MM.1S (cell line): ENCODE data around the gene ZNF664.

ENCODE experiments used
- DNase-seq: peaks from one replicate; pipeline ENCODE4 v3.0.0-alpha.2; 2015
- H2AFZ ChIP-seq: fragments of 300-600 bp; sonication (generic); 2 replicates; pipeline ENCODE4 v1.6.0; 2016; ENCODE audit warnings: antibody characterized with exemption, low read length
- H3F3A ChIP-seq: fragments of 300-600 bp; sonication (generic); 2 replicates; pipeline ENCODE4 v1.6.1; 2016; ENCODE audit warnings: mild to moderate bottlenecking, antibody characterized with exemption, low read length, moderate library complexity, mixed read lengths; ENCODE audit not compliant: insufficient read depth
- H3K27ac ChIP-seq: fragments of 300-600 bp; sonication (generic); 2 replicates; pipeline ENCODE4 v1.5.1; 2016; ENCODE audit warnings: mild to moderate bottlenecking, low read length
- H3K27me3 ChIP-seq: fragments of 300-600 bp; sonication (generic); replicated peaks from 2 replicates; pipeline ENCODE4 v1.6.0; 2016; ENCODE audit warnings: low read length; ENCODE audit not compliant: insufficient read depth
- H3K36me3 ChIP-seq: fragments of 300-600 bp; sonication (generic); replicated peaks from 2 replicates; pipeline ENCODE4 v1.6.1; 2016; ENCODE audit warnings: mild to moderate bottlenecking, low read length, mixed read lengths; ENCODE audit not compliant: insufficient read depth
- H3K4me1 ChIP-seq: fragments of 300-600 bp; sonication (generic); 2 replicates; pipeline ENCODE4 v1.6.1; 2016; ENCODE audit warnings: low read length, mixed read lengths
- H3K4me2 ChIP-seq: fragments of 300-600 bp; sonication (generic); 2 replicates; pipeline ENCODE4 v1.6.0; 2016; ENCODE audit warnings: low read depth, low read length
- H3K4me3 ChIP-seq: fragments of 300-600 bp; sonication (generic); 2 replicates; pipeline ENCODE4 v1.5.1; 2016; ENCODE audit warnings: low read length, mixed read lengths
- H3K79me2 ChIP-seq: fragments of 300-600 bp; sonication (generic); 2 replicates; pipeline ENCODE4 v1.6.1; 2016; ENCODE audit warnings: mixed run types, low read length, mixed read lengths
- H3K9ac ChIP-seq: fragments of 300-600 bp; sonication (generic); 2 replicates; pipeline ENCODE4 v1.6.1; 2016; ENCODE audit warnings: low read length, mixed read lengths
- H3K9me2 ChIP-seq: fragments of 300-600 bp; sonication (generic); replicated peaks from 2 replicates; pipeline ENCODE4 v1.6.1; 2016; ENCODE audit warnings: mild to moderate bottlenecking, low read length, mixed read lengths; ENCODE audit not compliant: insufficient read depth
- H3K9me3 ChIP-seq: fragments of 300-600 bp; sonication (generic); replicated peaks from 2 replicates; pipeline ENCODE4 v1.6.1; 2016; ENCODE audit warnings: mild to moderate bottlenecking, low read length, mixed read lengths; ENCODE audit not compliant: insufficient read depth
- H4K20me1 ChIP-seq: fragments of 300-600 bp; sonication (generic); 2 replicates; pipeline ENCODE4 v1.6.1; 2016; ENCODE audit warnings: mild to moderate bottlenecking, low read length, moderate library complexity, mixed read lengths; ENCODE audit not compliant: insufficient read depth
- EZH2 ChIP-seq: fragments of 300-600 bp; sonication (generic); optimal IDR thresholded peaks from 2 replicates; pipeline ENCODE3; 2017; ENCODE audit warnings: low read depth, mild to moderate bottlenecking, antibody characterized with exemption, low read length, mixed read lengths
- EZH2phosphoT487 ChIP-seq: fragments of 300-600 bp; sonication (generic); IDR thresholded peaks from 2 replicates; pipeline ENCODE4 v1.6.1; 2018; ENCODE audit warnings: antibody characterized with exemption, low read length
- TF ChIP-seq, protein P1 (sequence below): fragments of 300-600 bp; sonication (generic); IDR thresholded peaks from 2 replicates; pipeline ENCODE4 v1.5.1; 2016; ENCODE audit warnings: antibody characterized with exemption, low read length, mixed read lengths

Gene ZNF664

DNA sequence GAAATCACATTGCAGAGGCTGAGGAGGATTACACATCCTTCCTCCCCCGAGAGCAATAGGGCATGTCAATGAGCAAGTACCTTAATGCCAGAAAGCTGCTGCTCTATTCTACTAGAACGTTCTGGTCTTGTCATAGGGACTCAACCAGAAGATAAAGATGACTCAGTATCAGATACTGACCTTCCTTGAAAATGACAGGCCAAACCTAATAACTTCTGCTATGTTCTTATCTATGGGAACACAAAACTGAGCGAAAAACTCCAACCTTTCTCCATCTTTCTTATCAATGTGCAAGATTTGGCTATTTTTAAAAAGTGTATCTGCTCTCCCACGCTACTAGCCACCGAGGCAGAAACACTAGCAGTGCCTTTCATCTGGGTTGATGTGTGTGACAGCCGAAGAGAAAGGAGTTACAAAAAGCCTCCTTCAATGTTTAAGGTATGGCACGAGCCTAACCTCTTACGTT is 5.9 kb upstream of the ZNF664 start:
- H3K9ac ChIP-seq: no peak overlapping the region
- TF ChIP-seq EZH2: no peak
- TF ChIP-seq, protein P1, sequence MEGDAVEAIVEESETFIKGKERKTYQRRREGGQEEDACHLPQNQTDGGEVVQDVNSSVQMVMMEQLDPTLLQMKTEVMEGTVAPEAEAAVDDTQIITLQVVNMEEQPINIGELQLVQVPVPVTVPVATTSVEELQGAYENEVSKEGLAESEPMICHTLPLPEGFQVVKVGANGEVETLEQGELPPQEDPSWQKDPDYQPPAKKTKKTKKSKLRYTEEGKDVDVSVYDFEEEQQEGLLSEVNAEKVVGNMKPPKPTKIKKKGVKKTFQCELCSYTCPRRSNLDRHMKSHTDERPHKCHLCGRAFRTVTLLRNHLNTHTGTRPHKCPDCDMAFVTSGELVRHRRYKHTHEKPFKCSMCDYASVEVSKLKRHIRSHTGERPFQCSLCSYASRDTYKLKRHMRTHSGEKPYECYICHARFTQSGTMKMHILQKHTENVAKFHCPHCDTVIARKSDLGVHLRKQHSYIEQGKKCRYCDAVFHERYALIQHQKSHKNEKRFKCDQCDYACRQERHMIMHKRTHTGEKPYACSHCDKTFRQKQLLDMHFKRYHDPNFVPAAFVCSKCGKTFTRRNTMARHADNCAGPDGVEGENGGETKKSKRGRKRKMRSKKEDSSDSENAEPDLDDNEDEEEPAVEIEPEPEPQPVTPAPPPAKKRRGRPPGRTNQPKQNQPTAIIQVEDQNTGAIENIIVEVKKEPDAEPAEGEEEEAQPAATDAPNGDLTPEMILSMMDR: no peak
- no peak for TF ChIP-seq EZH2phosphoT487
- no peak overlapping the region for H2AFZ ChIP-seq
- no peaks in the 10 kb centered on the region for H3K9me3 ChIP-seq
- H3K27ac ChIP-seq: no peak overlapping the region
- no peaks in the 10 kb centered on the region for H3K4me1 ChIP-seq
- H3F3A ChIP-seq: peaks cover 11% of the 10 kb centered on the region; the same call in 1 of the 2 replicates
- H3K27me3 ChIP-seq: no peaks in the 10 kb centered on the region
- H3K36me3 ChIP-seq: no peaks in the 10 kb centered on the region
- DNase-seq: no peak
- no peaks in the 10 kb centered on the region for H4K20me1 ChIP-seq
- peaks cover 6% of the 10 kb centered on the region; the same call in 1 of the 2 replicates for H3K79me2 ChIP-seq
- no peak overlapping the region for H3K4me2 ChIP-seq
- H3K9me2 ChIP-seq: no peaks in the 10 kb centered on the region
- no peak overlapping the region for H3K4me3 ChIP-seq

DNA sequence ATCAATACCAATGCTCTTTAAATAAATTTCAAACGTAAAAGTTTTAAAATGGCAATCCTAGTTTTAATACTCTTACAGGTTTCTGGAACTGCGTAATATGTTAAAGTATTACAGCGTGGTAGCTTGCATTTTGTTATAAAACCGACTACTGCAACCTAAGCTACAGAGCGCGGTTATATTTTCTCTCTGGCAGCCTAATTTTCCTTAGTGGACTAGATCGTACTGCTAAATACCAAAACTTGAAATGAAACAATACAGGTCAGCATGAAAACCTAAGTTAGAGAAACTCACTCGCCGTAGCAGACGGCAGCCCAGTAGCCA is 1.6 kb upstream of the ZNF664 start:
- Histone ChIP-seq H3K27me3 (no peaks in the 10 kb centered on the region), H3K27ac (peak overlapping the region; percentile 45; the same call in 1 of the 2 replicates), H3K36me3 (no peaks in the 10 kb centered on the region), H3K4me1 (no peaks in the 10 kb centered on the region), H3K4me3 (peak overlapping the region; percentile 61), H4K20me1 (no peaks in the 10 kb centered on the region), H3K79me2 (peaks cover 34% of the 10 kb centered on the region), H3K9ac (peak overlapping the region; percentile 37; the same call in 1 of the 2 replicates), H3K4me2 (peak overlapping the region; percentile 70), H2AFZ (peak overlapping the region; percentile 56), H3F3A (peaks cover 14% of the 10 kb centered on the region; the same call in 1 of the 2 replicates), H3K9me3 (no peaks in the 10 kb centered on the region), H3K9me2 (no peaks in the 10 kb centered on the region)
- no peak for TF ChIP-seq EZH2
- TF ChIP-seq, protein P1: no peak
- TF ChIP-seq EZH2phosphoT487: no peak
- no peak for DNase-seq

DNA sequence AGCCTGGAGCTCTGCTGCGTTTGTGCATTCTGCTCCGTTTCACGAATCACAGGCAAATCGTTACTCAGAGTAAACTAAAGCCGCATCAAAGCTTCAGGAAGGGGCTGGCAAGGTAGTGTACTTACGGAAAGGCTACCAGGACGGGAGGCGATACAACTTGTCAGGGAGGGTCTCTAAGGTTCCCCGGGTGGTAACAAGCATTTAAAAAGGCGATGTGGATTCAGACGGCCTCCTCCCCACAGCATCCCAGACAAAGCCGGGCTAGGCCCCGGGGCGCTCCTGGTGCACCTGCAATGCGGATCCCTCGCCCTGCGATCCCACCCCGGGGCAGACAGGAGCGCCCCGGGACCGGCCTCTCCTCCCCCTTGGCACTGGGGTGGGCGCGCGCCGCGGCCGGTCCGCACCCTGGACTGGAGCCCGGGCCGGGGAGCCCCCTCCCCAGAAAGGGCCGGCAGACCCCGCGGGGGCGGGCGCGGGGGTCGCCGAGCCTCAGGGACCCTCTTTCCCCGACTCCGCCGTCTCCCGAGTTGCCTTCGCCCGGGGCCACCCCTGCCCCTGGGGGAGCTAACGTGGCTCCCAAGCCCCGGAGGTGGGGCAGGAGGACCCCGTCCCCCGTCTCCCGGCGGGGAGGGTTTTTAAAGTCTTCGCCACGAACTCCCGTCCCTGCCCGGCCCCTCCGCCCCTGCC is 1.1 kb upstream of the ZNF664 start:
- Histone ChIP-seq H3K4me3 (peak overlapping the region; percentile 61), H3K9me2 (no peaks in the 10 kb centered on the region), H3K79me2 (peaks cover 35% of the 10 kb centered on the region), H3K9ac (peak overlapping the region; percentile 37; the same call in 1 of the 2 replicates), H3F3A (peaks cover 14% of the 10 kb centered on the region; the same call in 1 of the 2 replicates), H3K27ac (peak overlapping the region; percentile 45; the same call in 1 of the 2 replicates), H3K4me2 (peak overlapping the region; percentile 70), H2AFZ (peak overlapping the region; percentile 56), H4K20me1 (no peaks in the 10 kb centered on the region), H3K9me3 (no peaks in the 10 kb centered on the region), H3K36me3 (no peaks in the 10 kb centered on the region), H3K4me1 (no peaks in the 10 kb centered on the region), H3K27me3 (no peaks in the 10 kb centered on the region)
- TF ChIP-seq EZH2phosphoT487 (no peak), EZH2 (no peak)
- TF ChIP-seq, protein P1: no peak
- peak; percentile 44 for DNase-seq
